OCI-LY3 (cell line): ENCODE data around the gene TFDP1.

Source experiments
- EZH2phosphoT487 ChIP-seq: fragments of 200-600 bp; shearing (Covaris generic); IDR thresholded peaks from 2 replicates; pipeline ENCODE4 v1.6.1; 2018; ENCODE audit warnings: antibody characterized with exemption, mixed run types, low read depth
- TF ChIP-seq, protein P1 (sequence below): fragments of 200-600, 300-600 bp; sonication (generic); IDR thresholded peaks from 2 replicates; pipeline ENCODE4 v1.5.1; 2014; ENCODE audit warnings: antibody characterized with exemption, low read length, low read depth

DNA sequence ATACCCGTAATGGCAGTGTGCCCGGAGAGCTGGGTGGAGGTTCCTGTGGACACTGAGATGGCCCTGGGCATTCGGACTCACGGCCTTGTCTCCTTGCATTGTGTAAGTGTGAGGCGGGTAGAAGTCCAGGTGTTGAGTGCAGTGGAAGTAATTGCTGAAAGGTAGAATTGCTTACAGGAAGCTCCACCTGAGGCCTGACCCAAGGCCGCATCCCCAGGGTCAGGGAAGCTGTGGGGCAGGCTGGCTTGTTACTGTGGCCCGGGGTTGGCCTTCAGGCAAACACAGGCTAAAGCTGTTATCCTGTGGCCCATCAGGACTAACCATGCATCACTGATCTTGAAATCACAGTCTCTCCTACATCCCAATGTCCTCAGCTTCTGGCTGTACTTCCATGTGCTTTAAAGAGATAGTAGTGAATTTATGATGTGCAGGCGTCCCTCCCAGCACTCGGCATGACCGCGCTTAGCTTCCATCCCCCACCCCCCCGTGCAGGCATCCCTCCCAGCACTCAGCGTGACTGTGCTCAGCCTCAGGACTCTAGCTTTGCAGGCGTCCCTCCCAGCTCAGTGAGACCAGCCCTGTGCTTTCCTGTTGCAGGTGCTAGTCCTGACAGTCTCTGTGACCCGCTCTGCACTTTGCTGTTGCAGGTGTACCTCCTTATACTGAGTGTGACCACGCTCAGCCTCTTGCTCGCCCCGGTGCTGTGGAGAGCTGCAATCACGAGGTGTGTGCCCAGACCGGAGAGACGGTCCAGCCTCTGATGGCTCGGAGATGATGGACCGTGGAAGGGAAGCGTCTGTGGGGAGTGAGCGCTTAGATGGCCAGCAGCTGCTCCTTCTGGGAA lies 35.6 kb upstream of the TFDP1 start:
- TF ChIP-seq, protein P1, sequence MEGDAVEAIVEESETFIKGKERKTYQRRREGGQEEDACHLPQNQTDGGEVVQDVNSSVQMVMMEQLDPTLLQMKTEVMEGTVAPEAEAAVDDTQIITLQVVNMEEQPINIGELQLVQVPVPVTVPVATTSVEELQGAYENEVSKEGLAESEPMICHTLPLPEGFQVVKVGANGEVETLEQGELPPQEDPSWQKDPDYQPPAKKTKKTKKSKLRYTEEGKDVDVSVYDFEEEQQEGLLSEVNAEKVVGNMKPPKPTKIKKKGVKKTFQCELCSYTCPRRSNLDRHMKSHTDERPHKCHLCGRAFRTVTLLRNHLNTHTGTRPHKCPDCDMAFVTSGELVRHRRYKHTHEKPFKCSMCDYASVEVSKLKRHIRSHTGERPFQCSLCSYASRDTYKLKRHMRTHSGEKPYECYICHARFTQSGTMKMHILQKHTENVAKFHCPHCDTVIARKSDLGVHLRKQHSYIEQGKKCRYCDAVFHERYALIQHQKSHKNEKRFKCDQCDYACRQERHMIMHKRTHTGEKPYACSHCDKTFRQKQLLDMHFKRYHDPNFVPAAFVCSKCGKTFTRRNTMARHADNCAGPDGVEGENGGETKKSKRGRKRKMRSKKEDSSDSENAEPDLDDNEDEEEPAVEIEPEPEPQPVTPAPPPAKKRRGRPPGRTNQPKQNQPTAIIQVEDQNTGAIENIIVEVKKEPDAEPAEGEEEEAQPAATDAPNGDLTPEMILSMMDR: no peak
- no peak for TF ChIP-seq EZH2phosphoT487
